Kidney (tissue), 14 donors: ENCODE data around the gene RPS6KA4. TPM values are rescaled to one million over a fixed set of nuclear protein-coding genes. Genes with fewer than 3 reads are reported as not detected.
A peak's percentile ranks its signal among the peaks of the same experiment; 100 is the strongest.

Experiments
- DNase-seq, 5 donors: peaks; one replicate each; pipeline ENCODE4 v3.0.0-alpha.2; 2013 to 2020
- FAIRE-seq: peaks from 2 replicates; lab custom pipeline; 2012; peaks lifted over from hg19 to GRCh38; lab: Jason Lieb, UNC
- H3K27ac ChIP-seq, 2 donors: one replicate each; pipeline ENCODE4 v1.7.0; 2013; ENCODE audit warnings: low read depth in 2 of 2, low read length in 2 of 2, inconsistent platforms in 1 of 2
- H3K27me3 ChIP-seq: one replicate; pipeline ENCODE4 v1.7.1; 2013; ENCODE audit warnings: low read length, inconsistent platforms; ENCODE audit not compliant: control insufficient read depth, insufficient read depth
- H3K36me3 ChIP-seq, 3 donors: one replicate each; pipeline versions ENCODE4 v1.7.0 to v1.7.1; 2013; ENCODE audit warnings: low read length in 3 of 3, control low read depth in 1 of 3, inconsistent platforms in 1 of 3; ENCODE audit not compliant: insufficient read depth in 3 of 3, control insufficient read depth in 2 of 3
- H3K4me1 ChIP-seq, 3 donors: one replicate each; pipeline versions ENCODE4 v1.7.0 to v1.7.1; 2013; ENCODE audit warnings: low read length in 3 of 3, inconsistent platforms in 1 of 3, low read depth in 1 of 3; ENCODE audit not compliant: control insufficient read depth in 2 of 3, insufficient read depth in 2 of 3
- H3K4me3 ChIP-seq, 3 donors: one replicate each; pipeline versions ENCODE4 v1.7.0 to v1.8.1; 2013; ENCODE audit warnings: low read length in 3 of 3, control low read depth in 1 of 3, inconsistent platforms in 1 of 3
- H3K9ac ChIP-seq, 3 donors: one replicate each; pipeline versions ENCODE4 v1.7.0 to v1.7.1; 2013; ENCODE audit warnings: low read length in 3 of 3, control low read depth in 1 of 3, inconsistent platforms in 1 of 3
- H3K9me3 ChIP-seq, 3 donors: one replicate each; pipeline versions ENCODE4 v1.7.0 to v1.7.1; 2013; ENCODE audit warnings: low read length in 3 of 3, control low read depth in 1 of 3, inconsistent platforms in 1 of 3; ENCODE audit not compliant: control insufficient read depth in 2 of 3, insufficient read depth in 1 of 3
- intact Hi-C: fragments of 100-400 bp; cut with DNase I; formaldehyde crosslinking; loops from one replicate; pipeline ENCODE4 v1.11.1; 2022
- polyA plus RNA-seq: library from polyadenylated mRNA; stranded (reverse); fragments of 350-450 nt; fragmentation: Illumina TruSeq; extraction: RNeasy Lipid Tissue Mini Kit (QIAGEN cat#74804); gene quantifications from one replicate; pipeline ENCODE4 v1.2.3, GENCODE V29; 2014; ENCODE audit warnings: low read depth, low replicate concordance; ENCODE audit not compliant: insufficient read depth
- total RNA-seq: library from RNA; stranded (reverse); fragmentation: NEBNext Ultra II Directional; extraction: Animal tissue kit (Norgen Biotek cat#: 25700); gene quantifications from one replicate; pipeline ENCODE4 v1.2.1, GENCODE V29; 2021
- TF ChIP-seq, protein P1 (sequence below): IDR thresholded peaks from 3 replicates; pipeline ENCODE4 v1.5.1; 2012; ENCODE audit warnings: mild to moderate bottlenecking, moderate library complexity, borderline replicate concordance; ENCODE audit not compliant: insufficient read depth; ENCODE audit errors: extremely low read depth
- donor health status: control.
- donor health status: control.
- donor health status: control.
- donor health status: control.
- donor health status: control.
- donor health status: DM: yes; HTN: yes; CAD: no.
- donor health status: Normal renal cell carcinoma (clear cell type).

RPS6KA4 gene
- total and polyA plus RNA-seq, 2 donors from 2014 or later = 13.6 to 40.2 TPM

DNA sequence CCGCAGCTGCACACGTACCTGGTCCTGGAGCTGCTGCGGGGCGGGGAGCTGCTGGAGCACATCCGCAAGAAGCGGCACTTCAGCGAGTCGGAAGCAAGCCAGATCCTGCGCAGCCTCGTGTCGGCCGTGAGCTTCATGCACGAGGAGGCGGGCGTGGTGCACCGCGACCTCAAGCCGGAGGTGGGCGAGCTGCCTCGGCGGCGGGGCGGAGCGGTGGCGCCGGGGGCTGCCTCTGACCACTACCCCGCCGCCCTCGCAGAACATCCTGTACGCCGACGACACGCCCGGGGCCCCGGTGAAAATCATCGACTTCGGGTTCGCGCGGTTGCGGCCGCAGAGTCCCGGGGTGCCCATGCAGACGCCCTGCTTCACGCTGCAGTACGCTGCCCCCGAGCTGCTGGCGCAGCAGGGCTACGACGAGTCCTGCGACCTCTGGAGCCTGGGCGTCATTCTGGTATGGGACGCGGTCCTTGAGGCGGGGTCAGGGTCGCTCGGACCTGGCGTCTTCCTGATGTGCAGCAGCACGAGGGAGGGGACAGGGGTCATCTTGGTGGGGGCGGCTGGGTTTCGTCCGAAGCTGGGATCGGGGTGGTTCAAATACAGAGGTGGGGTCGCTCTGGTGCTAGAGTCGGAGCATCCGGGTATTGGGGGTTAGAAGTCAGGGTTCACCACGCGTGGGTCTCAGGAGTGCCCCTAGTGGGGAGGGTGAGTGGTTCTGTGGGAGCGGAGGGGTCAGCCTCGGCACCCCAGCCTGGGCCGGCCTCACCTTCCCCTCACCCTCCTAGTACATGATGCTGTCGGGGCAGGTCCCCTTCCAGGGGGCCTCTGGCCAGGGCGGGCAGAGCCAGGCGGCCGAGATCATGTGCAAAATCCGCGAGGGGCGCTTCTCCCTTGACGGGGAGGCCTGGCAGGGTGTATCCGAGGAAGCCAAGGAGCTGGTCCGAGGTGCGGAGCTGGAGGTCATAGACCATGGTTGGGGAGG lies 10.8 kb downstream of the RPS6KA4 start:
- Histone ChIP-seq H3K36me3 (peaks cover 0 to 4% (median 4%) of the 10 kb centered on the region in 3 donors), H3K4me3 (no peak overlapping the region), H3K4me1 (no peaks in the 10 kb centered on the region), H3K27me3 (no peaks in the 10 kb centered on the region), H3K27ac (no peak overlapping the region), H3K9me3 (no peaks in the 10 kb centered on the region), H3K9ac (no peak overlapping the region)
- DNase-seq = peak; percentile 56 to 73 (median 59)
- TF ChIP-seq, protein P1, sequence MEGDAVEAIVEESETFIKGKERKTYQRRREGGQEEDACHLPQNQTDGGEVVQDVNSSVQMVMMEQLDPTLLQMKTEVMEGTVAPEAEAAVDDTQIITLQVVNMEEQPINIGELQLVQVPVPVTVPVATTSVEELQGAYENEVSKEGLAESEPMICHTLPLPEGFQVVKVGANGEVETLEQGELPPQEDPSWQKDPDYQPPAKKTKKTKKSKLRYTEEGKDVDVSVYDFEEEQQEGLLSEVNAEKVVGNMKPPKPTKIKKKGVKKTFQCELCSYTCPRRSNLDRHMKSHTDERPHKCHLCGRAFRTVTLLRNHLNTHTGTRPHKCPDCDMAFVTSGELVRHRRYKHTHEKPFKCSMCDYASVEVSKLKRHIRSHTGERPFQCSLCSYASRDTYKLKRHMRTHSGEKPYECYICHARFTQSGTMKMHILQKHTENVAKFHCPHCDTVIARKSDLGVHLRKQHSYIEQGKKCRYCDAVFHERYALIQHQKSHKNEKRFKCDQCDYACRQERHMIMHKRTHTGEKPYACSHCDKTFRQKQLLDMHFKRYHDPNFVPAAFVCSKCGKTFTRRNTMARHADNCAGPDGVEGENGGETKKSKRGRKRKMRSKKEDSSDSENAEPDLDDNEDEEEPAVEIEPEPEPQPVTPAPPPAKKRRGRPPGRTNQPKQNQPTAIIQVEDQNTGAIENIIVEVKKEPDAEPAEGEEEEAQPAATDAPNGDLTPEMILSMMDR = no peak
- FAIRE-seq = no peak
- intact Hi-C loops = no loop called here

DNA sequence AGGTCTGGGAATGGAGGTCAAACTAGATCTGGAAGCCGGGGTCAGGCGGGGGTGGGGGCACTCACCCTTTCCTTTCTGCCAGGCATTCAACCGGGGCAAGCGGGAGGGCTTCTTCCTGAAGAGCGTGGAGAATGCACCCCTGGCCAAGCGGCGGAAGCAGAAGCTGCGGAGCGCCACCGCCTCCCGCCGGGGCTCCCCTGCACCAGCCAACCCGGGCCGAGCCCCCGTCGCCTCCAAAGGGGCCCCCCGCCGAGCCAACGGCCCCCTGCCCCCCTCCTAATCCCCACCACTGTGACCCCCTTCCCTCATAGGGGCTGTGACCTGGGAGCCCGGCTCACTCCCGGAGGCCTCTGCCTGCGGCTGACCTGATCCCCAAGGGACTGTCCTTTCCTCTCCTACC lies 12.2 kb downstream of the RPS6KA4 start:
- FAIRE-seq = no peak
- no peak overlapping the region for H3K27ac ChIP-seq
- TF ChIP-seq, protein P1 = no peak
- intact Hi-C loops = no loop called here
- peaks cover 0 to 4% (median 2%) of the 10 kb centered on the region in 3 donors for H3K36me3 ChIP-seq
- no peaks in the 10 kb centered on the region for H3K4me1 ChIP-seq
- DNase-seq = no peak
- H3K9me3 ChIP-seq = no peaks in the 10 kb centered on the region
- H3K27me3 ChIP-seq = no peaks in the 10 kb centered on the region
- H3K9ac ChIP-seq = no peak overlapping the region
- no peak overlapping the region for H3K4me3 ChIP-seq

DNA sequence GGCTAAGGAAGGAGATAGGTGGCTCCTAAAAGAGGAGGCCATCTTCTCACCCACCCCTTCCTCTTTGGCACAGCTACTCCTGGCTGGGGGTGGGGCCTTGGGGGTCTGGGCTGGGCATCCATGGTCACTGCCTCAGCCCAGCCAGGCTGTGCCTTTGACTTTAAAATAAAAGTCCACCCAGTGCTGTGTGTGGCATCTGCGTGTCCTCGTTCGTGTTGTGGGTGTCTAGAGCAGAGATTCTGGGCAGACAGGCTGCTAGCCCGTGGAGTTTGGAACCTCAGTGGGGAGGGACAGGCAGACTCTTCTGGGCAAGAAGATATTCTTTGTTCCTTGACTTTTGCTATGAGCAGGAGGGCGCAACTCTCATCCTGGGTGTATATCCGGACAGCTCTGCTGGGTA lies 13.1 kb downstream of the RPS6KA4 start:
- Histone ChIP-seq H3K36me3 (no peaks in the 10 kb centered on the region), H3K27ac (no peak overlapping the region), H3K4me1 (no peaks in the 10 kb centered on the region), H3K9me3 (no peaks in the 10 kb centered on the region), H3K27me3 (no peaks in the 10 kb centered on the region), H3K9ac (no peak overlapping the region), H3K4me3 (no peak overlapping the region)
- no peak for DNase-seq
- FAIRE-seq = no peak
- intact Hi-C loops = no loop called here
- TF ChIP-seq, protein P1 = no peak
